HG02852 (cell line): ENCODE results near the gene RPP14.

Experiments used
- ATAC-seq: cut with Tn5 transposase; IDR thresholded peaks from one replicate; pipeline ENCODE4 v1.9.1; 2021; ENCODE audit warnings: mild to moderate bottlenecking, moderate library complexity; ENCODE audit not compliant: unreplicated experiment

The RPP14 gene

GRCh38 chr3:58353722-58354553 is 47.9 kb downstream of the RPP14 start:
- ATAC-seq: no peak

GRCh38 chr3:58355179-58355578 is 49.1 kb downstream of the RPP14 start:
- ATAC-seq: peak; percentile 67

GRCh38 chr3:58356054-58356453 is 50.0 kb downstream of the RPP14 start:
- ATAC-seq: no peak

- no peak for ATAC-seq
Observed at GRCh38 chr3:58357402-58357801, 51.4 kb downstream of the RPP14 start.

GRCh38 chr3:58358092-58358491 is 52.0 kb downstream of the RPP14 start:
- ATAC-seq: no peak

- no peak for ATAC-seq
Observed at GRCh38 chr3:58358808-58359207, 52.8 kb downstream of the RPP14 start.

- ATAC-seq: no peak
Observed at GRCh38 chr3:58359621-58360020, 53.6 kb downstream of the RPP14 start.

GRCh38 chr3:58361866-58362265 is 55.8 kb downstream of the RPP14 start:
- ATAC-seq: no peak

- ATAC-seq: no peak
Observed at GRCh38 chr3:58366699-58367098, 60.7 kb downstream of the RPP14 start.

- ATAC-seq: no peak
Observed at GRCh38 chr3:58369038-58369437, 63.0 kb downstream of the RPP14 start.
